PC-9 (cell line): ENCODE data around the gene NCOA5. TPM values are rescaled to one million over a fixed set of nuclear protein-coding genes. Genes with fewer than 3 reads are reported as not detected.

Experiments
- BruUV-seq: library from RNA; stranded (reverse); fragments of 400-500 nt; replicated peaks from 2 replicates; lab custom pipeline; 2021; lab: Mats Ljungman, UMichigan
- CTCF ChIA-PET: fragments of 300-600 bp; sonication (Branson Sonifier 250); formaldehyde crosslinking; loops from one replicate; lab custom pipeline; 2022; ENCODE audit warnings: antibody characterized with exemption; lab: Charles Lee
- POLR2A ChIA-PET: fragments of 300-600 bp; sonication (Branson Sonifier 250); formaldehyde crosslinking; loops from one replicate; lab custom pipeline; 2022; ENCODE audit warnings: antibody characterized with exemption; ENCODE audit not compliant: unreplicated experiment; lab: Charles Lee
- DNase-seq, 2 experiments: peaks; one replicate each; pipeline versions ENCODE4 v3.0.0 to v3.0.0-alpha.2; 2015 to 2022; ENCODE audit warnings: mixed read lengths in 1 of 2
- H2AFZ ChIP-seq: fragments of 200-600 bp; sonication (generic); 2 replicates; pipeline ENCODE4 v1.8.1; 2017; ENCODE audit warnings: antibody characterized with exemption
- H3F3A ChIP-seq: fragments of 200-600 bp; sonication (generic); 2 replicates; pipeline ENCODE4 v1.8.1; 2017; ENCODE audit warnings: antibody characterized with exemption, mild to moderate bottlenecking, low read depth; ENCODE audit not compliant: insufficient read depth
- H3K27ac ChIP-seq: fragments of 200-600 bp; sonication (generic); 2 replicates; pipeline ENCODE4 v1.6.1; 2016; ENCODE audit warnings: mixed run types
- H3K27me3 ChIP-seq: fragments of 200-600 bp; sonication (generic); 2 replicates; pipeline ENCODE4 v1.6.1; 2016; ENCODE audit warnings: low read depth, mixed run types; ENCODE audit not compliant: insufficient read depth
- H3K36me3 ChIP-seq: fragments of 200-600 bp; sonication (generic); 2 replicates; pipeline ENCODE4 v1.6.1; 2016; ENCODE audit warnings: low read depth, mixed run types
- H3K4me1 ChIP-seq: fragments of 200-600 bp; sonication (generic); replicated peaks from 2 replicates; pipeline ENCODE4 v1.6.1; 2016; ENCODE audit warnings: mixed run types; ENCODE audit not compliant: insufficient read depth
- H3K4me2 ChIP-seq: fragments of 200-600 bp; sonication (generic); 2 replicates; pipeline ENCODE4 v1.6.1; 2017; ENCODE audit warnings: mixed run types
- H3K4me3 ChIP-seq: fragments of 200-600 bp; sonication (generic); 2 replicates; pipeline ENCODE4 v1.6.1; 2016; ENCODE audit warnings: mixed run types
- H3K79me2 ChIP-seq: fragments of 200-600 bp; sonication (generic); 2 replicates; pipeline ENCODE4 v1.6.1; 2017; ENCODE audit warnings: low read depth, mixed run types
- H3K9me2 ChIP-seq: fragments of 200-600 bp; sonication (generic); 2 replicates; pipeline ENCODE4 v1.8.1; 2017; ENCODE audit warnings: mild to moderate bottlenecking; ENCODE audit not compliant: insufficient read depth
- H3K9me3 ChIP-seq: fragments of 200-600 bp; sonication (generic); 2 replicates; pipeline ENCODE4 v1.8.1; 2016; ENCODE audit warnings: low read depth; ENCODE audit not compliant: insufficient read depth
- H4K20me1 ChIP-seq: fragments of 200-600 bp; sonication (generic); 2 replicates; pipeline ENCODE4 v1.8.1; 2017; ENCODE audit not compliant: insufficient read depth
- CTCF ChIP-seq: fragments of 200-600 bp; sonication (generic); conservative IDR thresholded peaks from 2 replicates; pipeline ENCODE4 v1.6.1; 2017; ENCODE audit warnings: mixed run types, antibody characterized with exemption, mild to moderate bottlenecking, moderate library complexity
- EZH2 ChIP-seq: fragments of 200-600 bp; sonication (generic); IDR thresholded peaks from 2 replicates; pipeline ENCODE4 v1.8.0; 2017; ENCODE audit warnings: antibody characterized with exemption, low read depth
- intact Hi-C: fragments of 100-400 bp; cut with micrococcal nuclease; formaldehyde crosslinking; loops from one replicate; pipeline ENCODE4 v1.10.0; 2022; ENCODE audit not compliant: unreplicated experiment
- total RNA-seq: library from RNA; stranded (reverse); gene quantifications from 2 replicates; pipeline ENCODE4 v1.2.3, GENCODE V29; 2021

The NCOA5 gene
- total RNA-seq, 1 experiment from 2014 or later, result 28.1 TPM

GRCh38 chr20:46062621-46063020, 27.1 kb downstream of the NCOA5 start:
- CTCF ChIA-PET, result no interaction called here
- POLR2A ChIA-PET, result no interaction called here
- no peak overlapping the region for H3K27ac ChIP-seq

GRCh38 chr20:46062151-46062550, 27.6 kb downstream of the NCOA5 start:
- no TSS peak for BruUV-seq
- Histone ChIP-seq H3K79me2 (no peaks in the 10 kb centered on the region), H3K27ac (no peak overlapping the region), H4K20me1 (peaks cover 12% of the 10 kb centered on the region), H3K36me3 (peaks cover 36% of the 10 kb centered on the region), H3K4me2 (no peak overlapping the region), H3K4me1 (no peaks in the 10 kb centered on the region), H3F3A (peaks cover 8% of the 10 kb centered on the region), H3K4me3 (no peak overlapping the region), H3K9me3 (no peaks in the 10 kb centered on the region), H2AFZ (no peak overlapping the region), H3K27me3 (no peaks in the 10 kb centered on the region), H3K9me2 (no peaks in the 10 kb centered on the region)
- intact Hi-C loops, result no loop called here
- ChIA-PET CTCF (no interaction called here), POLR2A (no interaction called here)
- peak in 1 of 2 experiments; percentile 22 for DNase-seq
- TF ChIP-seq CTCF, result no peak
- no peak for TF ChIP-seq EZH2

More at GRCh38 chr20:46062621-46063020, 27.1 kb downstream of the NCOA5 start:
- peak in 1 of 2 experiments; percentile 4 for DNase-seq
- Histone ChIP-seq H3K4me3 (no peak overlapping the region), H3F3A (peaks cover 8% of the 10 kb centered on the region), H2AFZ (no peak overlapping the region), H4K20me1 (peaks cover 12% of the 10 kb centered on the region), H3K79me2 (no peaks in the 10 kb centered on the region), H3K36me3 (peaks cover 37% of the 10 kb centered on the region), H3K9me2 (no peaks in the 10 kb centered on the region), H3K4me1 (no peaks in the 10 kb centered on the region), H3K4me2 (no peak overlapping the region), H3K9me3 (no peaks in the 10 kb centered on the region), H3K27me3 (no peaks in the 10 kb centered on the region)
- no TSS peak for BruUV-seq
- TF ChIP-seq EZH2 (no peak), CTCF (no peak)
- intact Hi-C loops, result no loop called here

- POLR2A ChIA-PET, result interaction anchor here (0.7 kb wide), 1 partner anchor 13 kb away, joined by 5 read pairs; no protein-coding TSS in a partner anchor
- Histone ChIP-seq H3K4me2 (no peak overlapping the region), H3K27me3 (no peaks in the 10 kb centered on the region), H4K20me1 (peaks cover 12% of the 10 kb centered on the region), H2AFZ (no peak overlapping the region), H3K4me1 (no peaks in the 10 kb centered on the region), H3K9me2 (no peaks in the 10 kb centered on the region), H3K9me3 (no peaks in the 10 kb centered on the region), H3K4me3 (no peak overlapping the region), H3F3A (peaks cover 8% of the 10 kb centered on the region; the same call in 1 of the 2 replicates), H3K79me2 (no peaks in the 10 kb centered on the region), H3K27ac (no peak overlapping the region), H3K36me3 (peaks cover 25% of the 10 kb centered on the region)
- CTCF ChIA-PET, result no interaction called here
- no TSS peak for BruUV-seq
- intact Hi-C loops, result no loop called here
- TF ChIP-seq EZH2 (no peak), CTCF (no peak)
- peak in 1 of 2 experiments; percentile 26 for DNase-seq
Measured at GRCh38 chr20:46060975-46061374, 28.8 kb downstream of the NCOA5 start.
